Activated naive CD4-positive, alpha-beta T cell treated with anti-CD3 and anti-CD28 coated beads, Interleukin-2, amount 50 U/mL, for 72 hours (primary cell): ENCODE results near the gene TSEN54. TPM values are rescaled to one million over a fixed set of nuclear protein-coding genes. Genes with fewer than 3 reads are reported as not detected.
A peak's percentile ranks its signal among the peaks of the same experiment; 100 is the strongest.

Source experiments
- ATAC-seq, 2 donors: fragments of 150-1000 bp; cut with Tn5 transposase; 2 replicates each; pipeline ENCODE4 v1.10.0; 2021; ENCODE audit warnings: mild to moderate bottlenecking in 2 of 2, moderate library complexity in 2 of 2
- DNase-seq, 2 donors: peaks; one replicate each; pipeline ENCODE4 v3.0.0; 2021 to 2022; ENCODE audit warnings: low spot score in 2 of 2
- H3K27ac Mint-ChIP-seq, 2 donors: one replicate each; pipeline ENCODE4 v1.8.0; 2022; ENCODE audit warnings: mild to moderate bottlenecking in 2 of 2, mixed read lengths in 2 of 2
- H3K36me3 Mint-ChIP-seq, 2 donors: one replicate each; pipeline ENCODE4 v1.8.0; 2022; ENCODE audit warnings: mixed read lengths in 2 of 2
- H3K9me3 Mint-ChIP-seq, 2 donors: one replicate each; pipeline ENCODE4 v1.8.0; 2022; ENCODE audit warnings: mixed read lengths in 2 of 2
- total RNA-seq, 2 donors: library from RNA; stranded (reverse); gene quantifications; one replicate each; pipeline ENCODE4 v1.2.3, GENCODE V29; 2022

The TSEN54 gene
- total RNA-seq, 2 donors from 2014 or later: 26.8 to 45.5 TPM

DNA sequence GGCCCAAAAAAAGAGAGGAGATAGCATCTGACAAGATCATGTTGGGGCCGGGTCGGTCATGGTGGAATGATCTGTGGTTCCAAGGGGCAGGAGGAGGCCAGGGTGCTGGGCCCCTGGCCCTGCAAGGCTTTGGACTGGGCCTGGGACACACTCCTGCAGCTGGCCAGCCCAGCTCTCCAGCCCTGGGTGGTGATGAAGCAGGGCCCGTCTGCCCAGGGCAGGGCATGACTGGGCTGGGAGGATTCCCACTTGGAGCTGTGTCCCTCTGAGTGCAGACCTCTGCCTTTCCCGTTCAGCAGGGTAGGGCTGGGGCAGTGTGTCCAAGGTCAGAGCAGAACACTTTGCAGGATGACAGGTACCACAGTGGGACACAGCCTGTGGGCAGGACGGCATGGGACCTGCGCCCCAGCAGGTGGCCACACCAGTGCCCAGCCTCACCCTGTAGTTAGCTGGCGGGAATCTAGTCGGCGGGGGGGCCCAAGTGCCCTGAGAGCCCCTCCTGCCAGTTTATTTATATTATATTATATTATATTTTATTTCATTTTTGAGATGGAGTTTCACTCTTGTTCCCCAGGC, 43.7 kb downstream of the TSEN54 start:
- H3K27ac Mint-ChIP-seq: no peak overlapping the region
- H3K36me3 Mint-ChIP-seq: no peaks in the 10 kb centered on the region
- no peak for DNase-seq
- ATAC-seq: no peak
- H3K9me3 Mint-ChIP-seq: no peaks in the 10 kb centered on the region

DNA sequence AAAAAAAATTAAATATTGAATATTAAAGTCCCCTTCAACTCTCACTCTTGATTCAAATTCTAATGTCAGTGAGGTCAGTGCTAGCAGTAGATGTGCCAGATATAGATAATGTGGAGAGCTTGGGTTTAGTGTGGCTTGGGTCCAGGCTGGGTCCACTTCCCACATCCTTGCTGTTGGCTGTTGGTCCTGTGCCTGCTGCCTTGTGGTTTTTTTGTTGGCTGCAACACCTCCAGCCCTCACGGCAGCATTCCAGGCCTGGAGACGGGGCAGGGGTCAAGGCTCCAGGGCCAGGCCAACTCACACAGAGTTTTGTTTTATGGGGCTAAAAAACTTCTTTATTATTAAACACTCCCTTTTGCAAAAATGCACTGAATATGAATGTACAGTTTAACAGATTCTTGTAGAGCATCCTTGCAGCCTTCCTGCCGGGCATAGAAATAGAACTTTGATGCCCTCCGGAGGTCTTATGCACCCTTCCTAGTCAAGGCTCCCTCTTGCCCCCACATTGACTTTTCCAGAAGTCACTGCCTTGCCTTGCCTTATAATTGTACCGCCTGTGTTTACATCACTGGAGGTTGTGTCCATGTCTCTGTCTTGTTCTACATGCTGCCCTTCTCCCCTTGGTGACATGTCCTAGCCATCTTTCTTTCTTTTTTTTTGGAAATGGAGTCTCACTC, 45.7 kb downstream of the TSEN54 start:
- Mint-ChIP-seq H3K9me3 (no peaks in the 10 kb centered on the region), H3K36me3 (no peaks in the 10 kb centered on the region), H3K27ac (peak overlapping the region in 1 of 2 donors; percentile 55)
- DNase-seq (no peak), ATAC-seq (no peak)

DNA sequence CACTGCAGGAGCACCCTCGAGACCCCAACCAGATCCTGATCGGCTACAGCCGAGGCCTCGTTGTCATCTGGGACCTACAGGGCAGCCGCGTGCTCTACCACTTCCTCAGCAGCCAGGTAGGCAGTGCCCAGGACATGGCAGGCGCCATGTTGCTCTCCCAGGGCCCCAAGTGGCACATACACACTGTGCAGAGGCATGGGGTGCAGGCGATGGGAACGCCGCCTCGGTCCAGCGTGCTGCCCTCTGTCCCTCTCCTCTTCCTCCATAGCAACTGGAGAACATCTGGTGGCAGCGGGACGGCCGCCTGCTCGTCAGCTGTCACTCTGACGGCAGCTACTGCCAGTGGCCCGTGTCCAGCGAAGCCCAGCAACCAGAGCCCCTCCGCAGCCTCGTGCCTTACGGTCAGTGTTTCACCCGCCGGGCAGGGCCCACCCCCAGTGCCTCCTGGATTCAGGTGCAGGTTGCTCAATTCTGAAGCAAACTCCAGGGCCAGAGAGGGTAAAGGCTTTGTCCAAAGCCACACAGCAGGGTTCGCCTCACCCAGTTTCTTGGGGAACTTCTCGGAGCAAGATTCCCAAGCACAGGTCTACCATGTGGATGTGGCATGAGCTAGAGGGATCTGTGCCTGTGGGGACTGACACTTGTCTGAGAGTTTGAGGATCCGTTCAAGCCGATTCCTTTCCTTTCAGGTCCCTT, 46.9 kb downstream of the TSEN54 start:
- DNase-seq (no peak), ATAC-seq (no peak)
- H3K27ac Mint-ChIP-seq: no peak overlapping the region
- H3K9me3 Mint-ChIP-seq: no peaks in the 10 kb centered on the region
- H3K36me3 Mint-ChIP-seq: no peaks in the 10 kb centered on the region

DNA sequence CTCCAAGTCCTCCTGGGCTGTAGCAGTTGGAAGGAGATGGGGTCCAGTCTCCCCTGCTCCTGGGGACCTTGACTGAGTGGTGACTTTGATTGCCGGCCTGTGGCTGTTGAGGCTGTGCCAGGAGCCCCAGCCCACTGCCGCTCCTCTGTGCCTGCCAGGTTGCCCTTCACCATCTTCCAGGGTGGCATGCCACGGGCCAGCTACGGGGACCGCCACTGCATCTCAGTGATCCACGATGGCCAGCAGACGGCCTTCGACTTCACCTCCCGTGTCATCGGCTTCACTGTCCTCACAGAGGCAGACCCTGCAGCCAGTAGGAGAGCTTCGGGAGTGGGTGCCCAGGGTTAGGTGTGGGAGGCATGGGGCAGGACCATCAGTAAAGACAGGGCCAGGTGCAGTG, 47.9 kb downstream of the TSEN54 start:
- DNase-seq: no peak
- Mint-ChIP-seq H3K9me3 (no peaks in the 10 kb centered on the region), H3K27ac (no peak overlapping the region), H3K36me3 (no peaks in the 10 kb centered on the region)
- no peak for ATAC-seq

- Mint-ChIP-seq H3K9me3 (no peaks in the 10 kb centered on the region), H3K27ac (no peak overlapping the region), H3K36me3 (no peaks in the 10 kb centered on the region)
- ATAC-seq: no peak
- DNase-seq: no peak
Measured at GRCh38 chr17:75565066-75565465, 48.7 kb downstream of the TSEN54 start.

GRCh38 chr17:75565618-75566017, 49.3 kb downstream of the TSEN54 start:
- H3K9me3 Mint-ChIP-seq: no peaks in the 10 kb centered on the region
- ATAC-seq (no peak), DNase-seq (no peak)
- H3K27ac Mint-ChIP-seq: peak overlapping the region in 1 of 2 donors; percentile 4
- H3K36me3 Mint-ChIP-seq: no peaks in the 10 kb centered on the region

DNA sequence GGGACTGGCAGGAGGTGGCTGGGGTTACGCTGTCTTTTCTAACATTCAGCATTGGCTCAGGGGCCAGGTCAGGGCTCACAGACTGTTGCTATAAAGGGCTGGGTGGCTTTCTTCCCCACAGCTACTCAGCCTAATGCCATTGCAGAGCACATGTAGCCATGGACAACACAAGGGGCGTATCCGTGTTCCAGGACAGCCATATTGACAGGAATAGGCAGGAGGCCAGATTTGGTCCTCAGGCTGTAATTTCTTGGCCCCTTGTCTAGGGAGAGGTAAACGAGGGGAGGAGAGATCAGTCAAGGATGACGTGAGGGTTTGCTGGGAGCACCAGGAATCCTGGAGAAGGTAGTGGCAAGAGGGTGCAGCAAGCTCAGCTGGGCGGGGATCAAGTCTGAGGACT, 50.1 kb downstream of the TSEN54 start:
- no peak for ATAC-seq
- peak overlapping the region in 1 of 2 donors; percentile 63 for H3K27ac Mint-ChIP-seq
- H3K9me3 Mint-ChIP-seq: no peaks in the 10 kb centered on the region
- no peak for DNase-seq
- no peaks in the 10 kb centered on the region for H3K36me3 Mint-ChIP-seq

GRCh38 chr17:75566834-75567233, 50.5 kb downstream of the TSEN54 start:
- no peaks in the 10 kb centered on the region for H3K36me3 Mint-ChIP-seq
- H3K9me3 Mint-ChIP-seq: no peaks in the 10 kb centered on the region
- ATAC-seq: no peak
- no peak for DNase-seq
- peak overlapping the region in 1 of 2 donors; percentile 63 for H3K27ac Mint-ChIP-seq

- no peaks in the 10 kb centered on the region for H3K9me3 Mint-ChIP-seq
- ATAC-seq: no peak
Measured at GRCh38 chr17:75568412-75569255, 52.3 kb downstream of the TSEN54 start.

GRCh38 chr17:75570034-75570676, 53.8 kb downstream of the TSEN54 start:
- ATAC-seq (no peak), DNase-seq (no peak)
- H3K27ac Mint-ChIP-seq: no peak overlapping the region
- H3K9me3 Mint-ChIP-seq: no peaks in the 10 kb centered on the region
- no peaks in the 10 kb centered on the region for H3K36me3 Mint-ChIP-seq

More at GRCh38 chr17:75568412-75569255, 52.3 kb downstream of the TSEN54 start:
- Mint-ChIP-seq H3K36me3 (no peaks in the 10 kb centered on the region), H3K27ac (no peak overlapping the region)
- no peak for DNase-seq

DNA sequence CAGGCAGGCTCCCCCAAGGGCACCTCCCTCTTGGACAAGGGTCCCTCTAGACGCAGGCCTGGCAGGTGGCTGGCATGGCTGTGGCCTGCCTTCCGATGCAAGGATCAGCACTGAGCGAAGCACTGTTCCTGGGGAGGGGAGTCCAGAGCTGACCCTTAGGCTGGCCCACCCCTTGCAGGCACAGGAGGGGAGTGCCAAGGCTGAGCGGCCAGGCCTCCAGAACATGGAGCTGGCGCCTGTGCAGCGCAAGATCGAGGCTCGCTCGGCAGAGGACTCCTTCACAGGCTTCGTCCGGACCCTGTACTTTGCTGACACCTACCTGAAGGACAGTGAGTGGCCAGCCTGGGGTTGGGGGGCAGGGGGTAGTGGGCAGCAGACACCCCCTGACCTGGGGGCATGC, 54.4 kb downstream of the TSEN54 start:
- ATAC-seq (no peak), DNase-seq (no peak)
- Mint-ChIP-seq H3K9me3 (no peaks in the 10 kb centered on the region), H3K36me3 (no peaks in the 10 kb centered on the region), H3K27ac (no peak overlapping the region)

- Mint-ChIP-seq H3K9me3 (no peaks in the 10 kb centered on the region), H3K36me3 (no peaks in the 10 kb centered on the region), H3K27ac (peak overlapping the region in 1 of 2 donors; percentile 20)
- no peak for DNase-seq
- ATAC-seq: peak; percentile 60 to 78
Measured at GRCh38 chr17:75571197-75571884, 55.0 kb downstream of the TSEN54 start.

- H3K9me3 Mint-ChIP-seq: no peaks in the 10 kb centered on the region
- no peak for DNase-seq
- peak overlapping the region; percentile 20 to 36 for H3K27ac Mint-ChIP-seq
- ATAC-seq: no peak
- H3K36me3 Mint-ChIP-seq: no peaks in the 10 kb centered on the region
Measured at GRCh38 chr17:75571885-75572215, 55.5 kb downstream of the TSEN54 start.

GRCh38 chr17:75572713-75573539, 56.6 kb downstream of the TSEN54 start:
- DNase-seq (no peak), ATAC-seq (no peak)
- Mint-ChIP-seq H3K9me3 (no peaks in the 10 kb centered on the region), H3K27ac (no peak overlapping the region), H3K36me3 (no peaks in the 10 kb centered on the region)

DNA sequence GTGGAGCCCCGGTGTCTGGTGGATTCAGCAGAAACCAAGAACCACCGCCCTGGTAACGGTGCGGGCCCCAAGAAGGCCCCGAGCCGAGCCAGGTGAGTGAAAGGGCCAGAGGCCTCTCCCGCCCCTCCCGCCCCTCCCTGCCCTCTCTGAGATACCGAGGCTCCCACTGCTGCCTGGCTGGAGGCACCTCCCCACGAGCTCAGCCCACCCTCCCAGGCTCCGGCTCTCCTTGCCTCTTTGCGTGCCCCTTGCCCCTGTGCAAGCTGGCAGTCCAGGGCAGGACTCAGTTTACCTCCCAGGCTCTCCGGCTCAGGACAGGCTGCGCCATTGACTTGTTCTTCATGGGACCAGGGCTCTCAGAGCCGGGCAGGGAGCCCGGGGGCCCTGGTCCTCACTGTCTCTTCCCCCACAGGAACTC, 57.2 kb downstream of the TSEN54 start:
- ATAC-seq (no peak), DNase-seq (no peak)
- no peaks in the 10 kb centered on the region for H3K9me3 Mint-ChIP-seq
- H3K36me3 Mint-ChIP-seq: no peaks in the 10 kb centered on the region
- H3K27ac Mint-ChIP-seq: no peak overlapping the region
